HPDE6-E6E7 (cell line): ENCODE results near the gene SEMA3E.
"Not testable (repeated sequence)": the region's sequence is repeated elsewhere in the genome, so short reads cannot be mapped to it uniquely, and the experiment has no call there.

Source experiments
- DNase-seq: peaks from one replicate; pipeline ENCODE4 v3.0.0; 2011; ENCODE audit warnings: missing footprints; ENCODE audit errors: extremely low spot score

Gene SEMA3E

DNA sequence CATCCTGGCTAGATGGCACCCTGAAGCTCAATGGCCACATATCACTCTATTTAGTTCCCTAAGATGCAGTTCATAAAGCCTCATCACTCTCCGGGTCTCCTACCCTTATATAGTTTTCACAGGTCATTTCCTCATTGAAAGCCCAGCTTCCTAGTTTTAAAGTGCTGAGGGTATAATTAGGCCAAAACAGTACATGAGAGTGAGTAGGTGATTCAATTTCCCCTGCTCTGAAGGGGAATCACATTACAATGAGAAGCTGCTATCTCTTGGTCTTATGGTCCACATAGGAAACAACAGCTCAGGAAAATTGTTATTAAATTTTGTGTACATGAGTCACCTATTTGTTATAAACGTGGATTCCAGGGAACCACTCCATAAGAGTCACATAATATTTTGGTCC, 162.0 kb downstream of the SEMA3E start:
- no peak for DNase-seq

DNA sequence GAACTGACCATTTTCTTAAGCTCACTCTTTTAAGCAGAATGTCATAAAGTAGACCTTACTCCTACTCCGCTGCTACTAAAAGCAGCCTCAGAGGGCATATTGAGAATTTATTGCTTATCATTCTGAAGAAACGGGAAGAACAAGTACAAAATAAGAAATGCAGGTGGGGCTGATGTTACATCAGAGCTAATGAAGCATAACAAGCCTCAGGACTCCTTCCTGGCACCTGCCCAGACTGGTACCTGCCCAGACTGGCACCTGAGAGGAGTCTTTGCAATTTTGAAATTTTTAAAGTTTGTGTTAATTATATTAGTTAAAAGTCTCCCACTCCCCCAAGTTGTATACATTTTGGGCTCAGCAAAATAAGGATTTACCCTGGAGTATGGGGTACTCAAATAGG, 162.4 kb downstream of the SEMA3E start:
- peak; percentile 20 for DNase-seq

DNA sequence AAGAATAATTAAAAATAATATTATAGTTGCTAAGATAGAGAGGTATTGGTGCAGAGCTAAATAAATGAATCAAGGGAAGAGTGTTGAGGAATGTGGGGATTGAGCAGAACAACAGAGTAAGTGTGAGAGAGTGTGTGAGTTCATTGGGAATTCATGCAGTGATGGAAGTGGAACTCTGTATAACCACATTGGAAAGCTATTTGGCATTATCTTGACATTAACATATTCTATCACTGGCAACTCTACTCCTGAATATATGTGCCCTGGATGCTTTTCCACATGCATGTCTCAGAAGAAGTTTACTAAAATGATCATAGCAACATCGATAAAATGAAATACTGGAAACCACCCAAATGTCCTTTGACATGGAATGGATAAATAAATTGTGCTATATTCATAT, 164.1 kb downstream of the SEMA3E start:
- no peak for DNase-seq

DNA sequence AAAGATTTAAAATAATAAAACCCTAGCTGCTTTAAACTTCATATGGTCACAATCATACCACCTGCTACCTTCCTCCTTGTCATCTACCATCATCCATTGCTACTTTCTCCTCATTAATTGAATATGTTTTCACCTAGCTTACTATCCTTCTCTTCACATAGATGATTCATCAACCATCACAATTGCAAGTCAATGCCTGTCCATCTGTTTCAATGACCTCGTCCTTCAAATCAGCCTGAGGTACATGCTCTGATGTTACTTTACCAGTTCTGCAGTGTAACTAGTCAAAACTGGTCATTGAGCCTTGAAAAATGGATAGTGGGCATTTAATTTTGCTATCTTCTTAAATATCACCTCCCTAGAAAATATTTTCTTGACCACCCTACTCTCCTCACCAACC, 164.7 kb downstream of the SEMA3E start:
- DNase-seq, result peak; percentile 31

DNA sequence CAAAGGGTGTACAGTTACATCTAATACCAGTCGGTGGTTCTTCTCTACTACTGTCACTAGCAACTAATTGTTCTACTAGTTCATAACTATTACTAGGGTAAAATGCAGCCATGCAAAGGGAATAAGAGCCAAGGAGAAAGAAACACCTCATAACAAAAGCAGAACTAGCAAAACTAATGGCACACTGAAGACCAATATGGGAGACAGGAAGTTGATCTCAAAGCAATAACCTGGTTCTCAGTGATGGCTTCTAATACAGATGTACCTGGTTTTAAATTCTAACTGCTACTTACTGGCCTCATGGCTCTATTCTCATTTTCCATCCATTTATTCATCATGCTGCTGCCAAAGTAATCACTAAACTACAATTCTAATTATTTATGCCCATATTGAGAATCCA, 170.3 kb downstream of the SEMA3E start:
- no peak for DNase-seq

DNA sequence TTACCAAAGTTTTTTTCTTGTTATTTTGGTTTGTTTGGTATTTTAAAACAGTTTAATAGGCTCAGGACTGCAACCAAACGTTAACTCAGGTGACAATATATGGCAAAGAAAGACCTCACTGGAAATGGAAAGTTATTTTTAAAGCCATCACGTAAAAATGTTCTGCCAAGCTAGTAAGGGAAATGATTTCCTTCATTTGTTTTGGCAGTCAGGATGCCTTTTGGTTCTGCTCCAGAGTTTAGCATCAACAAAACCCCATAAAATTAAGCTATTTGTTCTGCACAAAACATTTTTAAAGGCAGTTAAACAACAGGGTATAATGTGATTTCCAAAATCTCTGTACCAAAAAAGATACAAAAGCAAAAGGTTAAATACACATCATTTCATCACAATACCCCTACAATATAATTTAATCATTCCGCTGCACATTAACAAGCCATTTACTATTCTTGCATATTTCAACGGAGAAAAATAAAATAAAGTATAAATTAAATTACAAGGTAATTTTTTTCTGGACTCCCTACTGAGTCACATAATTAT, 172.4 kb downstream of the SEMA3E start:
- no peak for DNase-seq

DNA sequence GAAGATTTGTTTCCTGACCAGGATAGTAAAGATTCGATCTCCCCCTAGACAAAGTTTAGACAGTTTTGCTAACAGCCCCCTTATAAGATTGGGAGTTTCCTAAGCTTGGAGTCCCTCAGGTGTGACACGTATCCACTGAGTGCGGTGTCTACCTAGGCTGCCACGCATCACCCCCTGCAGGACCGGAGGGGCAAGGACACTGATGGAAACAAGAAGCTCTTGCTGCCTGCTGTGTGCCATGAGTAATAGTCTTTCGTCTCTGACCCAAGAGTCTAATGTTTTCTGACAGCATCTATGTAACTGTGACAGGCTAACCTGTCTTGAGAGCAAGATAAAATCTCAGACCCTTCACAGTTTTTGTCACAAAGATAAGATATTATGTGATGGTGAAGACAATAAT, 173.5 kb downstream of the SEMA3E start:
- DNase-seq, result no peak

DNA sequence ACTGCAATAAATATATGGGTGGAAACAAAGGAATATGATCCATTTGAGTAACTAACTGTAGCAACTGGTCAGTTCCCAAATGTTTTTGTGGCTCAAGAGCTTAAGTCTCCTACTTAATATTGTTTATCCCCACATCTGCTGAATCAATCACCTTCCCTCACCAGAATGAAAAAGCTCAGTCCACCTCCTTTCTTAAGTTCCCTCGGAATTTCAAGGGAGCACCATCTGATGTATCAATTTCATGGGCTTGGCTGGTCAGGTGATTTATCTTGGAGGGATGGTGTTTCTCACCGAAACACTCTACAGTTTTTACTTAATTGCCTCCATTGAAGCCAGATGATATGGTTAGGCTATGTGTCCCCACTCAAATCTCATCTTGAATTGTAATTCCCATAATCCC, 176.6 kb downstream of the SEMA3E start:
- no peak for DNase-seq

DNA sequence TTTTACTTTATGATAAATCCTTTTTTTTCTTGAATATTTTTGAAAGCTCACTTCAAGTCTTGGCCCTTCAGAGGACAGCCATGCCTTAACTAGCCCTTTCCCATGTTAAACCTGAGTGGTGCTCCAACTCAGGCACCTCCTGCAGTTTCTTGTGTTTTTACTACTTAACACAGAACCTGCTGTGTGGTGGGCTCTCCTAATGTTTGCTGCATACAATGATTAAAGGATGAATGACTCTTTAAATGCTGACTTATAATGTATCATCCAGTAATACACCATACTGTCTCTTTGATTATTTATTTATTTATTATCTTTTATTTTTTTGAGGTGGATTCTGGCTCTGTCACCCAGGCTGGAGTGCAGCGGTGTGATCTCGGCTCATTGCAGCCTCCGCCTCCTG, 179.4 kb downstream of the SEMA3E start:
- DNase-seq, result no peak

DNA sequence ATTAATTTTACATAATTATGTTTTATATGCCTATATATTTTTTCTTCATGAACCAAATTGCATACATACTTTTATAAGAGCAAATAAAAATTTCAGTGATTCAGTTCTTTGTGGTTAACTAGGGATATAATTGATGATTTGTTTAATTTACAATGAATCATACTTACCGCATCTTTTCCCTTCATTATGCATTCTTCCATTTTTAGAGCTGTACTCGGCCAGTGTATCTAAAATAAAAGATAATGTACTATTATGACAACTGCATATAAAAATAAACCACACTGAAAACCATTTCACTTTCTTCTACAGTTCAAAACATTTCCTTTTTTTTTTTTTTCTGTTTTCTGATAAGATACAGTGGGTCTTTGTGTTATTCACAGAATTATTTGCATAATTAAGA, 179.9 kb downstream of the SEMA3E start:
- no peak for DNase-seq

DNA sequence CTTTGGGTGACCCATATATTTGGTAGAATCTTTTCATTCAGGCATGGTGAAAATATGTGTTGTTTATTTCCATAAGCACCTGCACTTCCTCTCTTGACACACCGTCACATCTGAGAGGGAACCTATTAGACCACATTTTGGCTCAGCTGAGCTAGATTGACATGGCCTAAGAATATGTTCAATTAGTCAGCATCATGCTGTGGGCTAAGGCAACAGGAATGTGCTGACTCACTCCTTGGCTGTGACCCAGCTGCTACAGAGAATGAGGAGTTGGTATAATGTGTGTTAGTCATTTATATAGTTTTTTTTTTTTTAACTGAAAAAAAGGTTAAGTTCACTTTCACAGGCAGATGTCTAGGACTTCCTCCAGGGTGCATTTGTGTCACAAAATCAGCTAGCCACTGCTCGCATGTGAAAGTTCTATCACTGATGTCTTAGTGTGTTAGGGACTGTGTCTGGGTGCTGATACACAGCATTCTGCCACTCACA, 180.6 kb downstream of the SEMA3E start:
- peak; percentile 85 for DNase-seq

DNA sequence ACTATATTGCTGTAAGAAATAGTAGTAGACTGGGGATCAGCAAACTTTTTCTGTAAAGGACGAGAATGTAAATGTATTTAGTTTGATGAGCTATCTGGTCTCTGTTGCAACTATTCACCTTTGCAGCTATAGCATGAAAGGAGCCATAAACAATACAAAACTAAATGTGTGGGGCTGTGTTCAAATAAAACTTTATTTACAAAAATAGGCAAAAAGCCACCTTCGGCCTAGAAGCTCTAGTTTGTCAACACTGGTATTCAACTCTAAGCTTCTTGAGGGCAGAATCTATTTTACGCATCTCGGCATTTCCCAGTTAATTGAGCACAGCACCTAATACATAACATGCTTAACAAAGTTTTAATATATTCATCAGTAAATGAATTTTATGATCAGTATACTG, 181.4 kb downstream of the SEMA3E start:
- DNase-seq, result no peak

DNA sequence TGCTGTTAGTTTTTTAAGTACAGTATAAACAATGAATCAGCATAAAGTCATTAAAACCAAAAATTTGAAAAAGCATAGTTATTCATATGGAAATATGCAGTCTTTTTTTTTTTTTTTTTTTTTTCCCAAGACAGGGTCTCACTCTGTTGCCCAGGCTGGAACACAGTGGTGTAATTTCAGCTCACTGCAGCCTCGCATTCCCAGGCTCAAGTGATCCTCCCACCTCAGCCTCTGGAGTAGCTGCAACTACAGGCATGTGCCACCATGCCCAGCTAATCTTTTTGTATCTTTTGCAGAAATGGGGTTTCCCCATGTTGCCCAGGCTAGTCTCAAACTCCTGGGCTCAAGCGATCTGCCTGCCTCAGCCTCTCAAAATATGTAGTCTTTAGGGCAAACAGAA, 182.0 kb downstream of the SEMA3E start:
- DNase-seq, result no peak

DNA sequence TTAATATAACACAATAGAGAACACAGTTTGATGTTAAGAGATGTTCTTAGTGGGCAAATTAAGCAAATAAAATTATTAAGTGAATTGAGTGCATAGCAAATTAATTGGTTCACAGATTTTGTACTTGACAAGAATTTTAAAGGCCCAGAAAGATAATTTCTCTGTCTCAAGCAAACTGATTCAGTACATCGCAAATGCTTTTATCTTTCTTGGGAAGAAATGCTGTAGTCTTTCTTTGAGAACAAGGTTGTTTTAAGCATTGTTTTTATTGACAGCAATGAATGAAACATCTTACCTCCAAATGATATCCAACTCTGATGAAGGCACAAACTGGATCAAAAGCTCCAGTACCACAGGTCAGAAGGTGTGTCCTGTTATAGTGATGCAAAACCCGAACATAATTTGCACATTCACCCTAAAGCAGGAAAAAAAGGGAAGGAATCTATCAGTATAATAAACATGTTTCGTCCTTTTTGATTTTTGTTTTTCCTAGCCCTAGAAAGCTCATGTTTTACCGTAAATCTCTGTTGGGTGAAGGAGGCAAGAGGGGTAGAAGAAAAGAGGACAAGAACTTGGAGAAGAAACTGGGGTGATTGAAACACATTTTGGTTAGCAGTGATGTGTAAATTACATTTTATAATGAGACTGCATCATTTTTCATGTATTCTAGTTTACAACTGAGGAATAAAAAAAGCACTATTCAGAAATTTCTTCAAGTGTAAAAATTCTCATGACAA, 182.6 kb downstream of the SEMA3E start:
- no peak for DNase-seq

DNA sequence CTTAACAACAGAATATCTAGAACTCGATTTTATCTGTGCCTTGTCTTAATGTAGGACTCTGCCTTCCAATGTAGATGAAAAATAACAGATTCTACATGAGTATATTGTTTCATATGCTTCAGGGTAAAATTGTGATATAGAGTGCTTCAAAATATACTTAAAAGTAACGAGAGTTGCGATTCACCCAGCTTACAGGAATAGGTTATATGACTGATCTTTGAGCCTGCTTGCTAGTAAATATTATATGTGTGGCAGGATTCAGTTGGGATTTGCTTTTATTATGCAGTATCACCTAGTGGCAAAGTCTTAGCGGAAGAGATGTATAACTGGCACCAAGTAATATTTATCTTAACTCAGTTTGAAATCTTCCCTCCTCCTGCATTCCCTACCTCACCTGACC, 183.3 kb downstream of the SEMA3E start:
- DNase-seq, result no peak

DNA sequence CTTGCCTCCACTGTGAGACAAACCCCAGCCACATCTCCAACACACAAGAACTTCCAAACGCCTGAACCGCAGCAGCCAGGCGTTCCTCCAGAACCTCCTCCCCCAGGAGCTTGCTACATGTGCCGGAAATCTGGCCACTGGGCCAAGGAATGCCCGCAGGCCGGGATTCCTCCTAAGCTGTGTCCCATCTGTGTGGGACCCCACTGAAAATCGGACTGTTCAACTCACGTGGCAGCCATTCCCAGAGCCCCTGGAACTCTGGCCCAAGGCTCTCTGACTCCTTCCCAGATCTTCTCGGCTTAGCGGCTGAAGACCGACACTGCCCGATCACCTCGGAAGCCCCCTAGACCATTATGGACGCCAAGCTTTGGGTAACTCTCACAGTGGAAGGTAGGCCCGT, 187.1 kb downstream of the SEMA3E start:
- not testable (repeated sequence) for DNase-seq

DNA sequence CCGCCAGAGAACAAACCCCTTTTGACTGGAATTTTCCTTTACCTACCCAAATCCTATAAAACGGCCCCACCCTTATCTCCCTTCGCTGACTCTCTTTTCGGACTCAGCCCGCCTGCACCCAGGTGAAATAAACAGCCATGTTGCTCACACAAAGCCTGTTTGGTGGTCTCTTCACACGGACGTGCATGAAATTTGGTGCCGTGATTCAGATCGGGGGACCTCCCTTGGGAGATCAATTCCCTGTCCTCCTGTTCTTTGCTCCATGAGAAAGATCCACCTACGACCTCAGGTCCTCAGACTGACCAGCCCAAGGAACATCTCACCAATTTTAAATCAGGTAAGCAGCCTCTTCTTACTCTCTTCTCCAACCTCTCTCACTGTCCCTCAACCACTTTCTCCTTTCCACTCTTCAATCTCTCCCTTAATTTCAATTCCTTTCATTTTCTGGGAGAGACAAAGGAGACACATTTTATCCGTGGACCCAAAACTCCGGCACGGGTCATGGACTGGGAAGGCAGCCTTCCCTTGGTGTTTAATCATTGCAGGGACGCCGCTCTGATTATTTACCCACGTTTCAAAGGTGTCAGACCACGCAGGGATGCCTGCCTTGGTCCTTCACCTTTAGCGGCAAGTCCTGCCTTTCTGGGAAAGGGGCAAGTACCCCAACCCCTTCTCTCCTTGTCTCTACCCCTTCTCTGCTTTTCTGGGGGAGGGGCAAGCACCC, 188.8 kb downstream of the SEMA3E start:
- DNase-seq, result not testable (repeated sequence)

DNA sequence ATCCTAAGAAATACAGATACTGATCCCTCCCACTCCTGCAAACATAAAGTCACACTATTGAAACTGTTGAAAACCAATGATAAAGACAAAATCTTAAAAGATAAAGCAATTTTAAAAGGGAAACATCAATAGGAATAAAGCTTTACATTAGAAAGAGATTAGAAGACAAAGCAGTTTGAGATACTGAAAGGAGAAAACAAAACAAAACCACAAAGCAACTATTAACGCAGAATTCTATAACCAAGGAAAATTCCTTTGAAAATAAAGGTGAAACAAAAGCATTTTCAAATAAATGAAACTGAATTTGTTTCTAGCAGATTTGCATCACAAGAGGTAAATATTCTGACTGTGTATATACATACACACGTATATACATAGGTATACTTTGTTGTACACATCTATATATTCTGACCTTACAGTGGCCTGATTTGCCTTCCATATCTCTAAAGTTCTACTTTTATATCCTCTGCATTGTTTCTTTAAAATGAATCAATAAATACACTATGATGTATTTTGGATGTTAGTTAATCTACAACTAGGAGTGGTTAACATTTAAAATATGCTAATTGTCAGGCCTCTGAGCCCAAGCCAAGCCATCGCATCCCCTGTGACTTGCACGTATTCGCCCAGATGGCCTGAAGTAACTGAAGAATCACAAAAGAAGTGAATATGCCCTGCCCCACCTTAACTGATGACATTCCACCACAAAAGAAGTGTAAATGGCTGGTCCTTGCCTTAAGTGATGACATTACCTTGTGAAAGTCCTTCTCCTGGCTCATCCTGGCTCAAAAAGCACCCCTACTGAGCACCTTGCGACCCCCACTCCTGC, 189.6 kb downstream of the SEMA3E start:
- not testable (repeated sequence) for DNase-seq

DNA sequence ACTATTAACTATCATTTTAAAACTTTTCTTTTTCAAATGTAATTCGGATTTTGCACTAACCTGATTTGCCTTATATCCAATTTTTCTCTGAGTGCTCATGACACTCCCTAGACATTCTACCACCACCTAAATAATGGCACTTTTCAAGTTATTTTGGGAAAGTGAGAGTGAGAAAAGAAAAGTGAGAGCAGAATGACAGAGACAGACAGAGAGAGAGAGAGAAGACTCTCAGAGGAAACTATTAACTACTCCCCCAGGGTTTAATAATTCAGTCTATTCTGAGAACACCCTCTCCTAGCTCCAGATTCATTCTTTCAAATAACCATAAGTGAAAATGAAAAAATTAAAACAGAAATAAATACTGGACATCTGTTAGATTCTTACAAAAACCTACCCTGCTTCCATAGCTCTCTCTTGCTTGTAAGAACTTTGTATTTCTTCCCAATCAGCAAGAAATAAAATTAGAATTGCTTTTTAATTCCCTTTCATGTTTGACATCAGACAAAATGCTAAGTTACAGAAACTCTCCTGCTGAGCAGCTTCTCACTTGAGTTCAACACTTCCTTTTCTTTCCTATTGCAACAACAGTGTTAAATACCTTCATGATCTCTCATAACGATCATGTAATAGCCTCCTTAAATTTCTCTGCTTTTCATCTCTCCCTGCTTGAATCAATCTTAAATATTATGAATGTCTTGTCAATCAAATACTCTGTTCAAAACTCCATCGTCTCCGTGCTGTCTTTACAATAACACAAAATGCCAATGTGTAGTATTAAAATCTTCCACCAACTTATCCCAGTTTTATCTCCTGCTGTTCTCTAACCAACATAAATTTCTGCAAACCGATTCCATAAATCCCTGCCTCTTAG, 191.7 kb downstream of the SEMA3E start:
- no peak for DNase-seq

DNA sequence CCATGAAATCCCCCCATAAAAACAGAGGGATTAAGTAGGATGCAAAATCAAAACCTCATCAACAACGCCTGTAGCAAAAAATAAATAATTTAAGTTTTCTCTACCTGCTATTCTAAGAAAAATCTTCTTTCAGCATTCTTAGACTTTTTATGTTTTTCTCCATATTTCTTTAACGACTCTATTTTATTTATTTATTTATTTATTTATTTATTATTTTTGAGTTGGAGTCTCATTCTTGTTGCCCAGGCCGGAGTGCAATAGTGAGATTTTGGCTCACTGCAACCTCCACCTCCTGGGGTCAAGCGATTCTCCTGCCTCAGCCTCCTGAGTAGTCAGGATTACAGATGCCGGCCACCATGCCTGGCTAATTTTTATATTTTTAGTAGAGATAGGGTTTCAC, 192.5 kb downstream of the SEMA3E start:
- no peak for DNase-seq

DNA sequence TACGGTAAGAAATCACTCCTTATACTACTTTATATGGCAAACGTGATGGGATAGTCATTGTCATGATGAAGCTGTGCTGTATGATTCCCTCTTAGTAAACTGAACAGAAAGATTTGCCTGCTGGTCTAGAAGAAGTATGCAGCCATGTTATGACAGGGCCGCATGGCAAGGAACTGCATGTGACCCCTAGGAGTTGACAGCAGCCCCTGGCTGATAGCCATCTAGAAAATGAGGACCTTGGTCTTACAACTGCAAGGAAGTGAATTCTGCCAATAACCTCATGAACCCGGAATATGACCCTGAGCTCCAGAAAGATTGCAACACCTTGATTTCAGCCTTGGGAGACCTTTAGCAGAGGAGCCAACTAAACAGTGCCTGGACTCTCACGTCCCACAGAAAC, 193.3 kb downstream of the SEMA3E start:
- DNase-seq, result no peak
